ENCODE results near the gene RTEL1.
"Not testable (repeated sequence)": the region's sequence is repeated elsewhere in the genome, so short reads cannot be mapped to it uniquely, and the experiment has no call there.

RTEL1 gene

DNA sequence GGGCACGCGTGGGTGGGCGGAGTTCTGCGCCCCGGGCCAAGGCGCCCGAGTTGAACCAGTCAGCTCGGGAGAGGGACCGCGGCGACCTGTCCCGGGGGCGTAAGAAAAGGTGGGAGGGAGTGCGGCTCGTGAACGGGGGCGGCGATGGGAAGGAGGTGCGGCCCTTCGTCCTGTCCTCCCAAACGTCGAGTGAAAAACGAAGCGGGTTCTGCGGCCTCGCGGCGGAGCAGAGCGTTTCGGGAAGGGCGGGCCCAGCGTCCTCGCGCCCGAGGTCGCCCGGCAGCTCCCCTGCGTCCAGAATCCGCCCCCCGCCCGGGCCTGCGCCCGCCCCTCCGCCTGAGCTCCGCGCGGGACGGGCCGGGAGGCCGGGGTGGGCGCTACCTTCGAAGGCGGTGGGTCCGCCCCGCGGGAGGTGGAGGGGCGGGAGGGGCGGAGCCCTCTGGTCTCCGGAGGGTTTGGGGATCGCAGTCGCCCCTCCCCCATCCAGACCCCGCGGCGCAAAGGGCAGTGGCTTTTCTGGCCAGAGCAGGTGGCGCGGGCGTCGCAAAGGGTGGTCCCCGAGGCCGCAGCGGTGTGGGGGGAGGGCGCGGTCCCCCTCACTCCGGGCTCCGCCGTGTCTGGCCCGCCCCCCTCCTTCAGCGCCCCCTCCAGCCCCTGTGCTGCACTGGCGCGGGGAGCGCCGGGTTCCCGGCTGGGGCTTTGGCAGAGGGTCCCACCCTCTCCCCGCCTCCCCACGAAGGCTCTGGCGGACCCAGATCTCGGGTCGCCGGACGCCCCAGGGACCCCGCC lies 5.7 kb upstream of the RTEL1 start:
- no peak for DNase-seq (ENCODE audit: low read depth in 4 of 4, low spot score in 1 of 4)

DNA sequence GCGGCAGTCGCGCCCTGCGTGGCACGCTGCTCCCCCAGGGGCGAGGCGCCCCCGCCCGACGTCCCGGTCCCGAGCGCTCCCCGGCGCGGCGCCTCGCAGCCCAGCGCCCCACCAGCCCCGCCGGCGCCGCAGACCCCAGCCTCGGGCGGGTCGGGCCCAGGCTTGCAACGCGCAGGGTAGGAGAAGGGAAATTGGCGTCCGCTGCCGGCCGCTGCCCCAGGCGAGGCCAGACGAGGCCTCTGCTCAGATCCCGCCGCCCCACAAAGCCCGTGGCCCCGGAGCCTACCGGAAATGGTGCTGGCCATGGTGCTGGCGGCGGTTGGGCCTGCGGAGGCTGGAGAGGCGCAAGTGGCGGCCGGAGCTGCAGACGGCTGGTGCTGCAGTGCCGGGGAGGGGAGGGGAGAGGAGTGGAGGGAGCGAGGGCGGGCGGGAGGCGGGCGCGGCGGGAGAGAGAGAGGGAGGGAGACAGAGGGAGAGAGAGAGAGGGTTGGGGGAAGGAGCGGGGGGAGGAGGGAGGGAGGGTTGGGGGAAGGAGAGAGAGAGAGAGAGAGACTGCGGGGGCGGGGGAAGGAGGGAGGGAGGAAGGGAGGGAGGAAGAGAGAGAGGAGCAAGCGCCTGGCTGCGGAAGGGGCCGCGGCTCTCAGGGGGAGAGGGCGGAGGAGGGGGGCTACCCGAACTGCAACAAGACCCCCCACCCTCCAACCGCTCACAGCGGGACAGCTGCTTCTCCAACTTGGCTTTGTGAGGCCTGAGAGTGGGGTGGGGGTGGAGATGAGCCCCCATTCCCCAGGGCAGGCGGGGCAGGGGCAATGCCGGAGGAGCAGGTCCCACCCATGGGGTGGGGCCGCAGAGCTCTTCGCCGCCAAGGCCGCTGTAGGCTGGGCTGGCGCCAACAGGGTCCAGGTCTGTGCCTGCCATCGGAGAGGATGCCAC lies 4.8 kb upstream of the RTEL1 start, which contains the start of gene STMN3:
Gene STMN3 (minus strand): TSS at position 384 of the 933 bp plus-strand sequence. CDS start 79 bp downstream, at position 305.
- DNase-seq (ENCODE audit: low read depth in 4 of 4, low spot score in 1 of 4) = peak in 2 of 4 experiments; percentile 42 to 64

DNA sequence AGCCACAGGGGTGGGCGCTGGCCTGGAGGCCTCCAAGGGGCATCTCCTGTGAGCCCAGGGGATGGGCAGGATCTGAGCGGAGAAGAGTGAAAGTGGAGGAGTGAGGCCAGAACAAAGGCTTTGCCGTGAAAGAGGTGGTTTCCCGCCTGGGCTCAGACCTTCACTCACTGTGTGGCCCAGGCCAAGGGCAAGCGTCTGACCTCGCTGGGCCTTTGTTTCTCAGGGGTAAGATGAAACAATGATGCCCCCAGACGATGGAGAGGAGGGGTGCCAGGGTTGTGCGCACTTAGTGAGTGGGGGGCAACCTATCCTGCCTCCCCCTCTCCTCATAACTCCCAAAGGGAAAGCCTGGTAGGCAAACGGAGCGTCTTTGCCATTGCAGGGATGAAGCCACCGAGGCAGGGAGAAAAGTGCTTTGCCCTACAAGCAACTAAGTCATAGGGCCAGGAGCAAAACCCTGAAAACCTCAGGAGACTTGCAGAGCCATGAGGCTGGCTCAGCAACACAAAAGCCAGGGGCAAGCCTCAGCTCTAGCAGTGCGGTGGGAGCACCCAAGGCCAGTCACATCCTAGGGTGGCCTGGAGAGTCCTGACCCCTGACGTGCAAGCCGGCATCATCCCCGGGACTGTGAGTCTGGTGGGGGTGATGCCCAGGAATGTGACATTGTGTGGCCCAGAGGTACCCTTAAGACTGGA lies 4.0 kb upstream of the RTEL1 start:
- DNase-seq (ENCODE audit: low read depth in 4 of 4, low spot score in 1 of 4) = no peak

DNA sequence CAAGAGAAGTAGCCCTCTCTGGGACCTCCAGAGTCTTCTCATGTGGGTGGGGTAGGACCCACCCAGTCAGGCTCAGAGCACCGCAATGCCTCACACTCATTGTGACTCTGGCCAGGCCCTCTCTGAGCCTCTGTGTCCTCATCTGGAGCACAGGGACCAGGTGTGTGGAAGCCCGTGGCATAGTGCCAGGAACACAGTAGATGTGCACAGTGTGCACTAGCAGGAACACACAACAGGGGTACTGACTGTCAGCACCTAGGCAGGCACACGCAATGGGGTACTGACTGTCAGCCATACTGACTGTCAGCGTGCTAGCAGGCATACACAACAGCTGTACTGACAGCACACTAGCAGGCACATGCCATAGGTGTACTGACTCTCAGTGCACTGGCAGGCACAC lies 2.9 kb upstream of the RTEL1 start:
- DNase-seq (ENCODE audit: low read depth in 4 of 4, low spot score in 1 of 4) = no peak

DNA sequence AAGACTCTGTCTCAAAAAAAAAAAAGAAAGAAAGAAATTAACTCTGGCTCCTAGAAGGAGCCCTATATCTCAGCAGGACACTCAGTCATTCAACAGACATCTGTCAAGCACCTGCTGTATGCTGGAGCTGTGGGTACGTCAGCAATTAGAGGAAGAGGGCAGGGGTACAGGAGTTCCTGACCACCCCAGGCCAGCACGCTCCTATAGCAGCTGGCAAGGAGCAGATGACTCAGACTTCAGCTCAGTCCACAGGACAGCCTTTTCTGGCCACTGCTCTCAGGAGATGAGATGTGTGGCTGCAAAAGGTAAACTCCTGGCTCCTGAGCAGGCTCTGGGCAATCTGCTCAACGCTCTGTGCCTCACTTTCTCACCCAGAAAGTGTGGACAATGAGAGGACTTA lies 1.7 kb upstream of the RTEL1 start:
- DNase-seq (ENCODE audit: low read depth in 4 of 4, low spot score in 1 of 4) = no peak

DNA sequence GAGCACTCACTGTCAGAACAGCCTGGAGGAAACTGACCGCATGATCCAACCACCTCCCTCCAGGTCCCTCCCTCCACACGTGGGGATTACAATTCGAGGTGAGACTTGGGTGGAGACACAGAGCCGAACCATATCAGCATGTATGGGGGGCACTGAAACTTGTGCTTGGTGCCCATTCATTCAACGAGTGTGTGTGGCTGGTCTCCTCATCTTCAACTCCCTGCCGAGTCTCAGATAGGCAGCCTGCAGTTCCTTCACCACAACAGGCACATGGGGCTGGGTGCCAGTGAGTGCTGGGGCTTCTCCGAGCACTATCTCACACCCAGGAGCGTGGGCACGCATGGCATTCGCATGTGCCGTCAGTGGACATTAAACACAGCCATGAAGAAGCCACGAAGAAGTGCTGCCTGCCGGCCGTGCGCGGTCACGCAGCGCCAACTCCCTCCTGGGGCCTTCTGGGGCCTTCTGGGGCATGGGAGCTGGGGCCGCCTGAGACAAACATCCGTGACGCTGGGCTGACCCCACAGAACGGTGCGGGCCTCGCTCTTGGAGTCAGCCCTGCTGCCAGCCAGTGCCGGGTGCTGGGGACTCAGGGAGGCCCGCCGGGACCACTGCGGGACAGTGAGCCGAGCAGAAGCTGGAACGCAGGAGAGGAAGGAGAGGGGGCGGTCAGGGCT lies 714 bp upstream of the RTEL1 start:
- no peak for DNase-seq (ENCODE audit: low read depth in 4 of 4, low spot score in 1 of 4)

DNA sequence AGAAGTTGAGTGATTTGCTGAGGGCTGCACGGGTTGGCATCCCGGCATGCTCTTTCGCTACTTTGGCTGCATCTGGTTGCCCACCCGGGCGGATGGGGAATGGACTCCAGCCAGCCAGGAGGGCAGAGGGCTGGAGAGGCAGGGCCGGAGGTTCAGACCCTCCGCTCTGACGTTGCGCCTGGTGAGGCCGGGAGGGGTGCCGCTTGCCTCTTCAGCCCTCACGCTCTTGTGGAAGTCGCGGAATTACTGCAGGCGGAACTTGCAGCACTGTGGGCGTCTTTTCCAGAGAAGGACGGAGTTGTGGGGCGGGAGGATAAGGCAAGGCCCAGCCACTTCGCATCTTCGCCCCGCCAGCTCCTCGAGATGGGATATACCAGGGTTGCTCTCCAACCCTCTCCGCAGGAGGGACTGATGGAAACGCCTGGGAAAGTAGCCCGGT lies 656 bp downstream of the RTEL1 start:
- no peak for DNase-seq (ENCODE audit: low read depth in 4 of 4, low spot score in 1 of 4)

DNA sequence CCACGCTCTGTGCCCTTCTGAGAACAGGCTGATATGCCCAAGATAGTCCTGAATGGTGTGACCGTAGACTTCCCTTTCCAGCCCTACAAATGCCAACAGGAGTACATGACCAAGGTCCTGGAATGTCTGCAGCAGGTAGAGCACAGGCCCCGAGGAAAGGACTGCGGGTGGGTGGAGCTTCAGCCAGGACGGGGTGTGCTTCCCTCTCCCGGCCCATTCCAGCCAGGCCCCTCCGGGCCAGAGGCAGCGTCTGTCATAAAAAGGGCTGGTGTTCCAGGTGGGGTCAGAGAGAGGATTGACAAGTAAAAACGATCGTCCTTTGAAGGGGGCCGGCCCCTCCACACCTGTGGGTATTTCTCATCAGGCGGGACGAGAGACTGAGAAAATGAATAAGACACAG lies 1.3 kb downstream of the RTEL1 start:
- no peak for DNase-seq (ENCODE audit: low read depth in 4 of 4, low spot score in 1 of 4)

DNA sequence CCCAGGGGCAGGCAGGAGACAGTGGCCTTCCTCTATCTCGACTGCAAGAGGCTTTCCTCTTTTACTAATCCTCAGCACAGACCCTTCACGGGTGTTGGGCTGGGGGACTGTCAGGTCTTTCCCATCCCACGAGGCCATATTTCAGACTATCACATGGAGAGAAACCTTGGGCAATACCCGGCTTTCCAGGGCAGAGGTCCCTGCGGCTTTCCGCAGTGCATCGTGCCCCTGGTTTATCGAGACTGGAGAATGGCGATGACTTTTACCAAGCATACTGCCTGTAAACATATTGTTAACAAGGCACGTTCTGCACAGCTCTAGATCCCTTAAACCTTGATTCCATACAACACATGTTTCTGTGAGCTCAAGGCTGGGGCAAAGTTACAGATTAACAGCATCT lies 2.1 kb downstream of the RTEL1 start:
- DNase-seq (ENCODE audit: low read depth in 4 of 4, low spot score in 1 of 4) = not testable (repeated sequence)

DNA sequence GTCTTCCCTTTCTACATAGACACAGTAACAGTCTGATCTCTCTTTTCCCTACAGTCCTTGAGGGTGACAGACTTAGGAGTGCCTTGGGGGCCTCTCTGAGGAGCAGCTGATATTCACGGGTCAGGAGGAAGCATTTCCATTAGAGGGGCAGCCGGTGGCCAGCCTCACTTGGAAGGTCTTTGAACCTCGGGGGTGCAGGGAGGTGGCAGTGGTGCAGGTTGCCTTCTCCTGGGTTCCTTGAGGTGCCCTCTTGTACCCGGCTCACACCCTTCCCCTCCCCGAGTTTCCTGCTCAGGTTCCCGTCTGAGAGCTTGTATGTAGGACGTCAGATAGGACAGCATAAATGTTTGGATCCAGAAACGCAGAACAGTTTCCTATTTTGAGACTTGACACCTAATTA lies 2.5 kb downstream of the RTEL1 start:
- no peak for DNase-seq (ENCODE audit: low read depth in 4 of 4, low spot score in 1 of 4)

DNA sequence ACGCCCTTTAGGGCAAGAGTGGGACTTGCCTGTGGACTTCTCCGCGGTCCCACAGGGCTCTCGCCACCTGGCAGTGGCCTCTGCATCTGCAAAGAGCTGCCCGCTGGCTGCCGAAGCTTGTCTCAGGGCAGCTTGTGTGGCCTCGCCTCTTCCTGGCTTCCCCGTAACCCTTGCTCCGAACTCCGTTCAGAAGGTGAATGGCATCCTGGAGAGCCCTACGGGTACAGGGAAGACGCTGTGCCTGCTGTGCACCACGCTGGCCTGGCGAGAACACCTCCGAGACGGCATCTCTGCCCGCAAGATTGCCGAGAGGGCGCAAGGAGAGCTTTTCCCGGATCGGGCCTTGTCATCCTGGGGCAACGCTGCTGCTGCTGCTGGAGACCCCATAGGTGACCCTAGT lies 3.0 kb downstream of the RTEL1 start:
- no peak for DNase-seq (ENCODE audit: low read depth in 4 of 4, low spot score in 1 of 4)

DNA sequence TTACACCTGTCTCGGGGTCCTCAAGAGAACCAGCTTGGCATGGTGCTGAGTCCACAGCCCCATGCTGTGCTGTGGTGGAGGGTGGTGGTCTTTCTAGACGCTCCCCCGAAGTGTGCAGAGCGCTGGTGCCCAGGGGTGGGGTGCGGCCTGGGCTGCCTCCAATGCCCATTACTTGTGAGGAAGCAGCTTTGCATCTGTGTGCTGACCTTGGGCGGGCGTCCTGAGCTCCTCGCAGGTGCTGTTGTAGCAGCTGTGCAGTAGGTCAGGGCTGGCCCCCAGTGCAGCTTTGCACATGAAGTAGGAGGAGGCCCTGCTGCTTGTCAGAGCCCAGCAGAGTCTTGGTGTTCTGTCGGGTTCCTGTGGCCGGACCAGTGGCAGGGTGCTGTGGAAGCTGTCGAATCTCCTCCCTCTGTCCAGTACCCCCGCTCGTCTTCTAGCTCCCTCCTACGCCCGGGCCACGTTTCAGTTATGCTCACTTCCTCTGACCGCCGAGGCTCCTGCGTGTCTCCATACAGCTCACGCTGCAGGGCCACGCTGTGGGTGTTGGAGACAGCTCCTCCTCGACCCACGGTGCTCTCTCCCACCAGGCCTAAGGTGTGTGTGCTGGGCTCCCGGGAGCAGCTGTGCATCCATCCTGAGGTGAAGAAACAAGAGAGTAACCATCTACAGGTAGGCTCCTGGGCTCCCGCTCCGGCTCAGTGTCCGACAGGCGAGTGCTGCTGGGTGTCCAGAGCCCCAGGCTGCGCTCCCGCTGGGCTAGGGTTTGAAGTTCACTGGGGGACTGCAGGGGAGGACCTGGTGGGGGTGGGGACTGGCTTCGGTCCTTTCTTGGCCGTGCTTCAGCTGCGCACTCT lies 4.1 kb downstream of the RTEL1 start:
- DNase-seq (ENCODE audit: low read depth in 4 of 4, low spot score in 1 of 4) = no peak

DNA sequence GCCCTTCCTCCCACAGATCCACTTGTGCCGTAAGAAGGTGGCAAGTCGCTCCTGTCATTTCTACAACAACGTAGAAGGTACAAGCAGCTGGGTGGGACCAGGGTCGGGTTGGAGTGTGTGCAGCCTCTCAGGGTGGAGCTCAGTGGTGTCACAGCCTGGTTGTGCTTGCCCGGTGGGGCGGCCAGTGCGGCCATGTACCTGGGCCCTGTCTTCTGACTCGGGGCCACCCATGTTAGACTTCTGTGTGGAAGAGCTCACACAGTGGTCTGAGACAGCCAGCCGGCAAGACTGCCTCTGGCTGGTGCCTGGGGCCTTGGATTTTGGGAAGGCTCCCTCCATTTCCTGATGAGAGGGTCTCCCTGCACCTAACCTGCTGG lies 4.7 kb downstream of the RTEL1 start:
- no peak for DNase-seq (ENCODE audit: low read depth in 4 of 4, low spot score in 1 of 4)

DNA sequence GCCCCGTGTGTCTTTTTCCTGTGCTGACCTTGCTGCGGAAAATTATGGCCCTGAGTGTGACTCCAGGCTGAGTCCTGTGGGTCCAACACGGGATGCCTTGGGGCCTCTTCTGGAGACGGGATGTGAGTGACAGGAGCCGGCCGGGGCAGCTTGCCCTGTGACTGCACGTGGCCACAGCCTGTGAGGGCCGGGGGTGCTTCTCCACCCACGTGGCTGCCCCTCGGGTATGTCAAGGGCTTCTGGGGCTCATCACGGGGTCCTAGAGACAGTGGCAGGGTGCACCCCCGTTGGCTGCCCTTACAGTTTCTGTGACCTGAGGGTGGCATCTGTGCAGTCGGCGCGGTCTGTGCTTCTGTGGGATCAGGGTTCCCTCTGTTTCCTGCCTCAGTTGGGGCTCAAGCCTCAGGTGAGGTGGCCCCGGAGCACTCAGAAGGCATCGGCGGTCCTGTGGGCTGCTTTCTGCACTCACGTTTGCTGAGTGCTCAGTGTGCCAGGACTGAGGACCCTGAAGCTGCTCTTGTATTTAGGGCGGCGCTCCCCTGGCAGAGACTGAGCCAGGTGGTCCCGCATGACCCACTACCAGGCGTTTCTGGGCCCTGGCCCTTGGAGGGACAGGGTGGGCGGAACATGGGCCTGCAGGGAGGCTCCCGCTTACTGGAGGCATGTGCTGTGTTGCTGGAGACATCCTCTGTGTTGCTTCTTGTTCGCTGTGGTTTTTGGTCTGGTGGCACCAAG lies 5.4 kb downstream of the RTEL1 start:
- DNase-seq (ENCODE audit: low read depth in 4 of 4, low spot score in 1 of 4) = no peak

DNA sequence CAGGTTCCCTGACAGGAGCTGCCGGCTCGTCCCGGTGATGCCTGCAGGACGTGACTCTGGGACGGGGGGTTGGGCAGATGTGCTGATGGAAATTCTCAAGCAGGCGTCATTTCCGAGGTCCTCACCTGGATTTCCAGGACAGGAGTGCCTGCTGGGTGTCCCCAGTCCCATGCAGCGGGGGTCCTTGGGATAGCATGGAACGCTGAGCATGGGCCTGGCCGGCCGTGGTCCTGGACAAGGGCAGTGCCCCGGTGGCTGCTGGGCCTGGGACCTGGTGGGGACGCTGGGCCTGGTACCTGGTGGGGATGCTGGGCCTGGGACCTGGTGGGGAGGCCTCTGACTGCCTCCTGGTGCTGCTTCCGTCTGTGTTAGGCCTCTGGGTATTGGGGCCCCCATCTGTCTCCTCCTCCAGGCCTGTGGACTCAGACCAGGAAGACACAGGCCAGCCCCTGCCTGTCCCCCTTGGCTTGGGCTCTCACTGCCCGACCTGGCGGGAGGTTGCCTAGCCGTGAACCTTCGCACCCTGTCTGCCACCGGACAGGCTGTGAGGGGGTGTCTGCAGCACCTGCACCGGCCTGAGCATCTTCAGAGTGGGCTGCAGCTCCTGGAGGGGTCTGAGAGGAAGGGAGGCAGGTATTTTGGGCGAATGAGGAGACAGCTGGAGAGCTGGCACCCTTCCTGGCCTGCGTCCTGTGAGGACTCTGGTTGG lies 6.2 kb downstream of the RTEL1 start:
- no peak for DNase-seq (ENCODE audit: low read depth in 4 of 4, low spot score in 1 of 4)

DNA sequence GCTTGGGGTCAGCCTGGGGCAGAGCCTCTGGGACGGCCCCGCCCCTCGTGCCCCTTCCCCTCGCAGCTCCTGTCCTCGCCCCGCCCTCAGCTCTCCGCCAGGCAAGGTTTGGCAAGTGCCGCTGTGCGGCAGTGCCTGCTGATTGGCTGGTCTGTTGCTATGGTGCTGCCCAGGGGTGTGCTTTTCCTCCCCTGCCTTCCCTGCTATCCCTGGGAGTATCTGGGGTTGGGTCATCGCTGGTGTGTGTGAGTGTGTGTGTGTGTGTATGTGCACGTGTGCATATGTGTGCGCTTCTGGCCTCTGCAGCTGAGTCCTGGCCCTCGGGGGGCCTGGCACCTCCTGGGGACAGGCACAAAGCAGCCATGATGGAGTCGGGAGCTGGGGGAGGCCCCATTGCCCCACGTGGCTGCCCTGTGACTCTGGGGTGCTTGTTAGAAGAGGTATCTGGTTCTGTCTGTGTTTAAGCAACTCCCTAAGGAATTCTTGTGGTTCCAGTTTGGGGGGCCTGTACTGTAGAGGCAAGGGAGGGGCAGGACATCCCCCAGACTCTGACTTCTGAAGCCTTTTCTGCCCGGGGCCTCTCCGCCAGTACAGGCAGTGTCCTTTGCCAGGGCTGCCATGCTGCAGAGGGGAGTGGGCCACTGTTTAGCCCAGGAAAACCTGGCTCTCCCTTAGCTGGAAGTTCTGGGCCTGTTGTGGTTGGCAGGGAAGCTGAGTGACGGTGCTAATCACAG lies 6.9 kb downstream of the RTEL1 start:
- DNase-seq (ENCODE audit: low read depth in 4 of 4, low spot score in 1 of 4) = no peak

DNA sequence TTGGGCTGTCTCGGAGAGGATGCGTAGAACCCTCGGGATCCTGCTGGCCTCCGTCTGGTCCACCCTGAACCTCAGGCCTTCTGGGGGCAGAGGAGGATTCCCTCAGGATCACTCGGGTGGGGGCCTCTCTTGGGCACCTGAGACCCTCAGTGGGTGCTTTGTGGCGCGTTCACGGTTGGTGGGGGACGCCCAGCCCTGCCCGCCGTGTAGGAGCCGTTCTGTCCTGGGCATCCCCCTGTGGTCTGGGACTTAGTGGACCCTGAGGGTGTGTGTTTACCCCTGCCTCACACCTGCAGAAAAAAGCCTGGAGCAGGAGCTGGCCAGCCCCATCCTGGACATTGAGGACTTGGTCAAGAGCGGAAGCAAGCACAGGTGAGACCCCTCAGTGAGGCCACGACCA lies 7.6 kb downstream of the RTEL1 start:
- no peak for DNase-seq (ENCODE audit: low read depth in 4 of 4, low spot score in 1 of 4)

DNA sequence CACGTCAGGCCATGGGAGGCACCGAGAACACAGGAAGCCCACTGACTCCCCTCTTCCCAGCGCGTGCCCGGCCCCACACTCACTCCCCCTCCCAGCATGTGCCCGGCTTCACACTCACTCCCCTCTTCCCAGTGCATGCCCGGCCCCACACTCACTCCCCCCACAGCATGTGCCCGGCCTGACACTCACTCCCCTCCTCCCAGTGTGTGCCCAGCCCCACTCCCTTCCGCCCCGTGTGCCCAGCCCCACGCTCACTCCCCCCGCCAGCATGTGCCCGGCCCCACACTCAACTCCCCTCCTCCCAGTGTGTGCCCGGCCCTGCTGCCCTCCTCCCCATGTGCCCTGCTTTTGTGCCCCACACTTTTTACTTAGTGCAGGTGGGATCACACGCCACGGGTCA lies 9.7 kb downstream of the RTEL1 start:
- no peak for DNase-seq (ENCODE audit: low read depth in 4 of 4, low spot score in 1 of 4)

Data from stimulated activated CD4-positive, alpha-beta T cell treated with anti-CD3 and anti-CD28 coated beads, Interleukin-1b, Interleukin-23, amount 100 ng/mL, for 24 hours (primary cell).